T-helper 9 cell (primary cell): ENCODE measurements around the gene LRFN5.

Experiments used
- DNase-seq: peaks from one replicate; pipeline ENCODE4 v3.0.0-alpha.2; 2020

Gene LRFN5

DNA sequence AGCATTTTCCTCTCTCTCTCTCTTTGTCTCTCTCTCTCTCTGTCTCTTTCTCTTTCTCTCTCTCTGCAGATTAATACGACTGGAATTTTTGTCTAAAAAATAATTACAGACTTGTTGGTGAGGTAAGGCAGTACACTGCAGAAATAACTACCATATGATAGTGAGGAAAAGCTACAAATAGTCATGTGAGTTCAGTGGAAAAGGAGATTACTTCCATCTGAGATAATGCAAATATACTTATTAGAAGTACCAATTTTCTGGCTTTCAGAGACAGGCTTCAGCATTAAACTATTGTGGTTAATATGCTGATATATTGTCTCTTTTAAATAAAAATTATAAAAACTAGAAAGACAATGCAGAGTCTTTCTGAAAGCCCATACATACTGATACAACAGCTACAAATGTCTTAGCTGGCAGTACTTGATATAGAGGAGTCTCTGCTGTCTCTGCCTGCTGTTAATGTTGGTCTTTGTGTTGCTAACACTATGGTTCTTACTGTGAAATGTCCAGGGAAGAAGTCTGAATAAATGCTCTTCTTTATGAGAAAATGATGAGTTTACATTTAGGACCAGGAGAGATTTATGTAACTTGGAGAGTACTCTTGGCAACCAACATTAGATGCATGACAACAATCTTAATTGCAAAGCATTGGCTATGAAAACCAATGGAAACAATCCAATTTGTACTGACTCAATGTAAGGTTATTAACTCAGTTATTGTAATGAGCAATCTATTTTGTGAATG lies 167.0 kb downstream of the LRFN5 start:
- DNase-seq, result no peak

DNA sequence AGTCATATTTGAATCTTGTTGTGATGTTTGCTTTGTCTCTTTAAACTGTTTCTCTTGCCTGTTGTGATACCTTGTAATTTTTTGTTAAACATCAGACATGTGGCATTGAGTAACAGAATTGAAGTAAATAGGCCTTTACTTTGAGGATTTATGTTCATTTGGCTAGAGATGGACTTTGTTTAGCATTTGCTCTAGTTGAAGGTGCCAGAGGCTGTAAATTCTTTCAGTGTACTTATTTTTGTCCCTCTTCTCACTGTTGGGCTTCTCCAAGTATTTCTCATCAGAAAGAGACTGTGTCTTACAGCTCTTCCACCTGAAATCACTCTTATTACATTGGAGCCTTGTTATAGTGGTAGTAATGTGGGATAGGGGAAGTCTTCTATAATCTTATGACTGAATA lies 175.8 kb downstream of the LRFN5 start:
- no peak for DNase-seq

GRCh38 chr14:41783403-41783802 lies 176.7 kb downstream of the LRFN5 start:
- no peak for DNase-seq

GRCh38 chr14:41785696-41786095 lies 179.0 kb downstream of the LRFN5 start:
- no peak for DNase-seq

- no peak for DNase-seq
These were observed 193.1 kb downstream of the LRFN5 start for GRCh38 chr14:41799817-41800216.

DNA sequence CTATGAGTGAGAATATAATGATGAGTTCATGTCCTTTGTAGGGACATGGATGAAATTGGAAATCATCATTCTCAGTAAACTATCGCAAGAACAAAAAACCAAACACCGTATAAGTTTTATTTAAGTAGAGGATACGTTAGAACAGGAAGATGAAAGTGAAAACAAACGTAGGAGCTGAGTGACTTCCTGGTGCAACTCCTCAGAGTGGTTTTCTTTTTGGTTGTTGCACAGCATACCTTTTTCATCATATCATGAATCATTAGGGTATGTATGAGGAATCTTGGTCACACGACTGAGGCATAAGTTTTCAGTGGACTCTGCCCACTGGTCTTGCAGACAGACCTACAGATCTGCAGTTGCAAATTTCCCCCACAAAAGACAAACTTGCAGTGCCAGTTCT lies 199.0 kb downstream of the LRFN5 start:
- DNase-seq, result no peak

DNA sequence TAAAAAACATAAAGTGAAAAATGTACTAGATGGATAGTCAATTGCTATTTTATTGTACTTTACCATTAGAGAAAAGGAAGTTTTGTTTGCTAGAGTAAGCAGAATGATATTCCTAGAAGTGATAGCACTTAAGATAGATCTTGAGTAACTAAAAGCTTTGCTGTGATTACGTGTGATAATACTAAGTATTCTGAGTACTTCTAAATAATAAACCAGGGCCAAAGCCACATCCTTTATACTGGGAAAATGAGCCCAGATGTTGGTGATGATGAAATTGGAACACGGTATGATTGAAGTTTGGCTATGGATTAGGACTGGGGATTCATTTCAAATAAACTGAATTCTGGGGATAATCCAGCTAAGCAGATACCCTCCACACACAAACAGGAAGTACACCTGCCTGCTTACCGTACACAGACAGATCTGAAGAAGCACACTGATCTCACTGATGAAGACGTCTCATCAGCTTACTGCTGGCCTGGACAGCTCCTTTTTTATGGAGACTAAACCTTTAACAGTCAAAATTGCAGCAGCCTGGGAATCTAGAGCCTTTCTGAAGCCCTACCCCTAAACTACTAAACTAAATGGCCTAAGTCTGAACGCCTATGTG lies 199.8 kb downstream of the LRFN5 start:
- no peak for DNase-seq

DNA sequence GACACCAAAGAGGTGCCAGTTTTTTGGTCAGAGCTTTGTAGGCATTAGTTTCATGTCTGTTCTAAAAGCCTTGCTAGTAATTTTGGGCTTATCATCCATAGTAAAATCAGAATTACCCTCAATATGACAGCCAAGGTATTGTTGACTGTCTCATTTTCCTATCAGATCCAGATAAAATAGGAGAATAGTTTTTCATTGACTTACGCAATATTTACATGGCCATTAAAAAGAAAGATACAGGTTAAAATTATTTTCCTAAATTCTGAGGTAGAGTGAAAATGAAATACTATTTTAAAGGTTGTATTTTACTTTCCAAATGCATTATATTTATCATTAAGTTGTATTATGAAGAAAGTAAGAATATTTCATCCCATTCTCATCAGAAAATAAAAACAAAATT lies 203.7 kb downstream of the LRFN5 start:
- no peak for DNase-seq

- DNase-seq, result no peak
These were observed 210.9 kb downstream of the LRFN5 start for GRCh38 chr14:41817626-41818025.

- no peak for DNase-seq
These were observed 217.8 kb downstream of the LRFN5 start for GRCh38 chr14:41824441-41824840.

- no peak for DNase-seq
These were observed 218.9 kb downstream of the LRFN5 start for GRCh38 chr14:41825622-41826021.

DNA sequence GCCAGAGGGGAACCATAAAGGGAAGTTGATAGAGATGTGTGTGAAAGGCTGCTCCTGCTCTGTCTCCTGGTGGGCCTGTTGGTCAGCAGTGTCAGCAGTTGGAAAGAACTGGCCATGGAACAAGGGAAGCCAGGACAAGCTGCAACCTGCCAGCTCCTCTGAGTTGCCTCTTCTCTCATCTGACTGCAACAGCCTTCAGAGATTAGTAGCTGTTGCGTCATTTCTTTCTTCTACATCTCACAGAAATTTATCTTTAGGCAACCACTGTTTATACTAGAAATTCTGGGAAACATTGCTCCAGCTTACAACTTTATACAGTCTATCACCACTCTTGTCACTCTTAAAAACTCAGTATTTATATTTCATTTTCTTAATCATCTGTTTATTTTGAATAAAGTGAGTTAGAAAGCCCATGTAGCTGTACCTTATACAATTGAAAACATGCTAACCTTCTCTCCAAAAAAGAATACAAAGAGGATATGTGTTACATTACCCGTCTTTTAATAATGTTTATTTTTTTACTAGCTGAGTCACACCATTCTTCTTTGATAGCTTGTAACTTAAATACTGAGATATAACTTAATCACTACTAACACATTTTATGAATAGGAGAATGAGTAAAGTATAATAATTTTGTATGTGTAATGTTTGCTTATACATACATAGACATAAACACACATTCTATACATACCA lies 224.2 kb downstream of the LRFN5 start:
- DNase-seq, result no peak

GRCh38 chr14:41839661-41840060 lies 233.0 kb downstream of the LRFN5 start:
- DNase-seq, result no peak

DNA sequence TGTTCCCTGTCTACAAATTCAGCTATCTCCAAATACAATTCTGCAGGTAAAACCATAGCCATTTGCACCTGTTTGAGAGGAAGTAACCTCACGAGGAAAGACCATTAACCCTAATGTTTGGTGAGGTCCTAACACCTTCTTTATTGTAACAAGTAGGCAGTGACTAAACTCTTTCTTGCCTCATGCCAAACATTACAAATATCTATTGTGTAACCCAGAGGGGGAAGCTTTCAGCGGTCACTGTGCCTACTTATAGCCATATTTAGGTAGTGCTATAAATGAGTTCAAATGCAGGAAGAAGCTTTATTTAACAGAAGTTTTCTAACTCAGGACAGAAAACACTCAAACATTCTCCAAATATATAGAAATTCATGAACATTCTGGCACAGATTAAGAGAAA lies 252.7 kb downstream of the LRFN5 start:
- no peak for DNase-seq

DNA sequence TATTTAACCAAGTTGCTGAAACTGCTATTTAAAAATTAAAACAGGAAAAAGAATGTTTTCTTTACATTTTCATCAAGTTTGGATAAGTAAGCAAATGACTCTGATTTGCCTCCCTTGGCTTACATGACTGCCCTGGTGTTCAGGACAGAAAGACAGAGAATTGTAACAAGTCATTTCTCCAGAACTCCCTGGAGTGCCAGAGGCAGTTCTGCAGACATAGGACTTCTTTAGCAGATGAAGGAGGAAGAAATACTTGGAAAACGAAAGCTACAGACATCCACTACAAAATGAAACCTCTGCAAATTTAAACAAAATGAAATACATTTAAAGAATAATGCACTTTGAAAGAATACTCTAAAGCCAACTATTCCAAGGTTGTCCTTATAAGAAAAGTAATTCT lies 253.9 kb downstream of the LRFN5 start:
- no peak for DNase-seq

DNA sequence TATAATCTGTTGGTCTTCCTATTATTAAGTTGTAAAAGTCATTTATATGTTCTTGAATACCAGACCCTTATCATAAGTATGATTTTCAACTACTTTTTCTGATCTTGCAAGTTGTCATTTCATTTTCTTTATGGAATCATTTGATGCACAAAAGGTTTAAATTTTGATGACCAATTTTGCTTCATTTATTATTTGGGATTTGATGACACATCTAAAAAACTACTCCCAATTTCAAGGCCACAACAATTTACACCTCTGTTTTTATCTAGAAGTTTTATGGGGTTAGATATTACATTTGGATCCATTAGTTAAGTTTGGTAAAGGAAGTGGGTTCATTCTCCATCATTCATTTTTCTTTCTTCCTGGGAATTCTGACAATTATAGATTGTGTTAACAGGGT lies 259.2 kb downstream of the LRFN5 start:
- DNase-seq, result no peak

DNA sequence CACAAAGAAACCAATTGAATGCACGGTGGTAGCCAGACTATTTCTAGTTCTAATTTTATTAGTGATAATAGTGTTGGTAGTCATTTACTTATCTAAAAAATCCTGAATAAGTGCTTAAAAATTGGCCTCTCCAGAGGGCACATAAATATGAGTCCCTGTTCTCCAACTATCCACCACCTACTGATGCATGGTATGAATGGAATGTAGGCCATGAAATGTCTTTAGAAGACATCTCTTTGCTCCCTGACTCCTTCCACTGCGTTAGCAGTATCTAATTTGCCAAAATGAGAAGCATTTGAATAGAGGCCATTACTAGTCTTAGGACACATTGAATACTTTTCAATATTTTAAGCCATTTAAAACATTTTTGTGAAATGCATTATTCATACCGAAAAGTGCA lies 261.7 kb downstream of the LRFN5 start:
- no peak for DNase-seq

- no peak for DNase-seq
These were observed 266.4 kb downstream of the LRFN5 start for GRCh38 chr14:41872931-41873685.

DNA sequence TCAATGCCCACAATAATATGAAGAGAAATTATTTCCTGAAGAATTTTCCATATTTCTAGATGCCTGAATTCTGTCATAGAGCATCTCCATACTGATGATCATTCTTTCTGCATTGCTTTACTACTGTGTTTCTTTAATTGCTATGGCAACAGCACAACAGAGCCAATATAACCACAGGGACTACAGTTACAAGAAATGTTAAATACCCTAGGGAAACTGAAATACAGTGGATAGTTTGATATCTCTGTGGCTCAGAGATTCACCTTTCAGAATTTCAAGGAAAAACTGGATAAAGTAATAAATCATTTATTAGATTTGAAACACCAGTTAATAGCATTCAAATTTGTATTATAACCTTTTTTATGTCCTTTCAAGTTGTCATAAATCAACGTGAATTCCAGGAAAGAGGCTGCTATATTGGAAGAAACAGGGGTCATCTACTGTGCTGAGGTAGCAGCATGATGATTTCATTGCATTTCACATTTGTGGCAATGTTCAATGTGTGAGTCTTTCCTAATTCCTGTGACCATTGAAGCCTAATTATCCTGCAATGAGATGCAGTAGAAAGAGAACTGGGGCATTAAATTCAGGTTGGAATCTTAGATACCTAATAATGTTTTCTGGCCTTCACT lies 267.1 kb downstream of the LRFN5 start:
- DNase-seq, result no peak

- DNase-seq, result no peak
These were observed 268.4 kb downstream of the LRFN5 start for GRCh38 chr14:41875116-41875515.

- DNase-seq, result no peak
These were observed 271.6 kb downstream of the LRFN5 start for GRCh38 chr14:41878321-41878720.

GRCh38 chr14:41891624-41892023 lies 284.9 kb downstream of the LRFN5 start:
- no peak for DNase-seq

DNA sequence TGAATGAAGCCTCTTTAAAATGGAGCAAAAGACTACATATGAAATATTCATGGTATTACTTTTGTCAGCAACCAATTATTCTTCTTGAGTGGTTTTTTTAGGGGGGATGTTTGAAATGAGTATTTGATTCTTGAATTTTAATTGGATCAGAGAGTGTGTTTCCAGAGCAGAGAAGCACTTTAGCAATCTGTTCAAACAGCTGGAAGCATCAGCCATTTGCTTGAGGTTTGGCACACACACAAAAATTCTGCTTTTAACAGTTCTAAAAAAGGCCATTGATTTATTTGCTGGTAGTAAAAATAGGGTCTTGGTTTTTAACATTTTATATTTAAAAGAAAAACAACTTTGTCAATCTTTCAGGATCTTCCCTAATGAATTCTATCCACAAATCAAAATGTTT lies 292.7 kb downstream of the LRFN5 start:
- no peak for DNase-seq
